HG03439 (cell line): ENCODE measurements around the gene MEIS2.

ENCODE experiments used
- ATAC-seq: cut with Tn5 transposase; IDR thresholded peaks from one replicate; pipeline ENCODE4 v1.9.1; 2021; ENCODE audit warnings: mild to moderate bottlenecking, moderate library complexity; ENCODE audit not compliant: unreplicated experiment

MEIS2 gene

GRCh38 chr15:36940219-36940618 lies 160.1 kb downstream of the MEIS2 start:
- ATAC-seq = no peak

- no peak for ATAC-seq
These were observed 161.6 kb downstream of the MEIS2 start for GRCh38 chr15:36938764-36939163.

- no peak for ATAC-seq
These were observed 162.2 kb downstream of the MEIS2 start for GRCh38 chr15:36938131-36938530.

GRCh38 chr15:36936613-36937012 lies 163.7 kb downstream of the MEIS2 start:
- no peak for ATAC-seq

GRCh38 chr15:36933255-36933990 lies 166.9 kb downstream of the MEIS2 start:
- ATAC-seq = no peak

- ATAC-seq = no peak
These were observed 168.3 kb downstream of the MEIS2 start for GRCh38 chr15:36932070-36932469.

- no peak for ATAC-seq
These were observed 168.9 kb downstream of the MEIS2 start for GRCh38 chr15:36931434-36931833.

- no peak for ATAC-seq
These were observed 173.9 kb downstream of the MEIS2 start for GRCh38 chr15:36926427-36926825.

- no peak for ATAC-seq
These were observed 174.5 kb downstream of the MEIS2 start for GRCh38 chr15:36925653-36926426.

GRCh38 chr15:36925049-36925448 lies 175.3 kb downstream of the MEIS2 start:
- ATAC-seq = no peak

- no peak for ATAC-seq
These were observed 176.3 kb downstream of the MEIS2 start for GRCh38 chr15:36924034-36924433.

- no peak for ATAC-seq
These were observed 178.8 kb downstream of the MEIS2 start for GRCh38 chr15:36921484-36922091.

GRCh38 chr15:36917411-36918267 lies 182.7 kb downstream of the MEIS2 start:
- no peak for ATAC-seq

GRCh38 chr15:36914960-36915808 lies 185.2 kb downstream of the MEIS2 start:
- no peak for ATAC-seq

- ATAC-seq = no peak
These were observed 185.9 kb downstream of the MEIS2 start for GRCh38 chr15:36914466-36914865.

- ATAC-seq = no peak
These were observed 188.0 kb downstream of the MEIS2 start for GRCh38 chr15:36912311-36912712.

- ATAC-seq = no peak
These were observed 188.9 kb downstream of the MEIS2 start for GRCh38 chr15:36911322-36911944.

GRCh38 chr15:36908991-36909390 lies 191.4 kb downstream of the MEIS2 start:
- no peak for ATAC-seq

GRCh38 chr15:36907295-36907694 lies 193.1 kb downstream of the MEIS2 start:
- no peak for ATAC-seq

- no peak for ATAC-seq
These were observed 194.4 kb downstream of the MEIS2 start for GRCh38 chr15:36905908-36906307.
